Panc1 (cell line): Measurements from ENCODE around the gene STEAP2. TPM values are rescaled to one million over a fixed set of nuclear protein-coding genes. Genes with fewer than 3 reads are reported as not detected.
"Not testable (repeated sequence)": the region's sequence is repeated elsewhere in the genome, so short reads cannot be mapped to it uniquely, and the experiment has no call there.

Experiments
- ATAC-seq: fragments of 200-7000 bp; cut with Tn5 transposase; 2 replicates; pipeline ENCODE4 v1.9.1; 2020; ENCODE audit warnings: mild to moderate bottlenecking, moderate library complexity
- BruUV-seq: library from RNA; stranded (reverse); fragments of 400-500 nt; replicated peaks from 2 replicates; lab custom pipeline; 2021; lab: Mats Ljungman, UMichigan
- CTCF ChIA-PET: fragments of 300-600 bp; sonication (Branson Sonifier 250); formaldehyde crosslinking; loops from one replicate; lab custom pipeline; 2022; ENCODE audit warnings: antibody characterized with exemption; lab: Charles Lee
- POLR2A ChIA-PET: fragments of 300-600 bp; sonication (Branson Sonifier 250); formaldehyde crosslinking; loops from one replicate; lab custom pipeline; 2022; ENCODE audit warnings: antibody characterized with exemption; lab: Charles Lee
- DNase-seq: peaks from one replicate; pipeline ENCODE4 v3.0.0-alpha.2; 2010; ENCODE audit warnings: low read depth, low spot score
- H3K27ac ChIP-seq: 2 replicates; pipeline ENCODE4 v1.5.1; 2011; ENCODE audit warnings: mild to moderate bottlenecking, low read length, inconsistent platforms
- H3K27me3 ChIP-seq: fragments of 200-500 bp; sonication (Bioruptor generic); 2 replicates; pipeline ENCODE4 v1.6.0; 2014; ENCODE audit warnings: low read length, inconsistent platforms; ENCODE audit not compliant: control insufficient read depth, insufficient read depth
- H3K36me3 ChIP-seq: fragments of 200-500 bp; sonication (Bioruptor generic); 2 replicates; pipeline ENCODE4 v1.5.1; 2014; ENCODE audit warnings: inconsistent platforms, mild to moderate bottlenecking, low read length, moderate library complexity; ENCODE audit not compliant: control insufficient read depth, insufficient read depth
- H3K4me1 ChIP-seq: 2 replicates; pipeline ENCODE4 v1.5.1; 2011; ENCODE audit warnings: inconsistent platforms, mild to moderate bottlenecking, low read length, moderate library complexity; ENCODE audit not compliant: control insufficient read depth, insufficient read depth
- H3K4me3 ChIP-seq, 2 experiments: 2 replicates each; pipeline ENCODE4 v1.5.1; 2011 to 2012; ENCODE audit warnings: low read depth in 2 of 2, low read length in 2 of 2, mild to moderate bottlenecking in 2 of 2, inconsistent platforms in 1 of 2, moderate library complexity in 1 of 2
- H3K9me3 ChIP-seq: fragments of 200-500 bp; sonication (Bioruptor generic); 2 replicates; pipeline ENCODE4 v1.5.1; 2014; ENCODE audit warnings: low read depth, mild to moderate bottlenecking, inconsistent platforms, low read length, moderate library complexity; ENCODE audit not compliant: control insufficient read depth, insufficient read depth
- POLR2AphosphoS5 ChIP-seq: IDR thresholded peaks from 2 replicates; pipeline ENCODE4 v1.6.1; 2012; ENCODE audit warnings: mild to moderate bottlenecking, low read depth, low read length, moderate library complexity
- SIN3A ChIP-seq: IDR thresholded peaks from 2 replicates; pipeline ENCODE4 v1.6.1; 2012; ENCODE audit warnings: low read depth, mild to moderate bottlenecking, low read length, moderate library complexity, borderline replicate concordance; ENCODE audit not compliant: insufficient read depth
- TCF7L2 ChIP-seq: IDR thresholded peaks from 2 replicates; pipeline ENCODE4 v1.6.1; 2011; ENCODE audit warnings: mild to moderate bottlenecking, low read depth, low read length, inconsistent platforms
- in situ Hi-C: cut with HindIII; loops from 2 replicates; pipeline ENCODE4 v1.10.0; 2016; ENCODE audit warnings: low sequenced_read_pairs, low pct_unique_long_range_greater_than_20kb
- intact Hi-C: fragments of 100-400 bp; cut with micrococcal nuclease; formaldehyde crosslinking; loops from one replicate; pipeline ENCODE4 v1.10.0; 2022; ENCODE audit not compliant: unreplicated experiment
- total RNA-seq: library from RNA; stranded (reverse); gene quantifications from one replicate; pipeline ENCODE4 v1.2.1, GENCODE V29; 2021; ENCODE audit not compliant: unreplicated experiment
- TF ChIP-seq, protein P1 (sequence below), 2 experiments: IDR thresholded peaks; 2 replicates each; pipeline ENCODE4 v1.6.1; 2011 to 2012; ENCODE audit warnings: low read depth in 2 of 2, control low read depth in 1 of 2, low read length in 1 of 2, mild to moderate bottlenecking in 1 of 2, moderate library complexity in 1 of 2; ENCODE audit not compliant: insufficient read depth in 1 of 2
- TF ChIP-seq, protein P2 (sequence below): fragments of 450-650 bp; IDR thresholded peaks from 2 replicates; pipeline ENCODE4 v1.5.1; 2017; ENCODE audit warnings: mild to moderate bottlenecking

The STEAP2 gene
- total RNA-seq, 1 experiment from 2014 or later, result 4.1 TPM

DNA sequence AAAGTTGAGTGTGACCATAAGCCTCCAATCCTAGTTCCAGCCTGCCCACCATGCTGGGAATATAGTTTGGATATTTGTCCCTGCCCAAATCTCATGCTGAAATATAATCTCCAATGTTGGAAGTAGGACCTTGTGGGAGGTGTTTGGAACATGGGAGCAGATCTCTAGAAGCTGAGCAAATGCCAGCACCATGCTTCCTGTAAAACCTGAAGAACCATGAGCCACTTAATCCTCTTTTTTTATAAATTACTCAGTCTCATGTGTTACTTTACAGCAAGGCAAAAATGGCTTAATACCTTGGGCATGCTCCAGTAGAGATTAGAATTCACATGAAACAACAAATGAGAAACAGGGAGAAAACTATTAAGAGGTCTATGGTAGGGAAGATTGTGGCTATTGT, 30.1 kb upstream of the STEAP2 start:
- no TSS peak for BruUV-seq
- Histone ChIP-seq H3K4me3 (no peak overlapping the region), H3K36me3 (no peaks in the 10 kb centered on the region), H3K27me3 (no peaks in the 10 kb centered on the region), H3K4me1 (0 out of 2 replicates have a peak, but pooled peaks cover 4% of the 10 kb centered on the region), H3K9me3 (peaks cover 7% of the 10 kb centered on the region; the same call in 1 of the 2 replicates), H3K27ac (no peak overlapping the region)
- intact Hi-C loops, result no loop called here
- ATAC-seq, result no peak
- DNase-seq, result no peak
- TF ChIP-seq, protein P1, sequence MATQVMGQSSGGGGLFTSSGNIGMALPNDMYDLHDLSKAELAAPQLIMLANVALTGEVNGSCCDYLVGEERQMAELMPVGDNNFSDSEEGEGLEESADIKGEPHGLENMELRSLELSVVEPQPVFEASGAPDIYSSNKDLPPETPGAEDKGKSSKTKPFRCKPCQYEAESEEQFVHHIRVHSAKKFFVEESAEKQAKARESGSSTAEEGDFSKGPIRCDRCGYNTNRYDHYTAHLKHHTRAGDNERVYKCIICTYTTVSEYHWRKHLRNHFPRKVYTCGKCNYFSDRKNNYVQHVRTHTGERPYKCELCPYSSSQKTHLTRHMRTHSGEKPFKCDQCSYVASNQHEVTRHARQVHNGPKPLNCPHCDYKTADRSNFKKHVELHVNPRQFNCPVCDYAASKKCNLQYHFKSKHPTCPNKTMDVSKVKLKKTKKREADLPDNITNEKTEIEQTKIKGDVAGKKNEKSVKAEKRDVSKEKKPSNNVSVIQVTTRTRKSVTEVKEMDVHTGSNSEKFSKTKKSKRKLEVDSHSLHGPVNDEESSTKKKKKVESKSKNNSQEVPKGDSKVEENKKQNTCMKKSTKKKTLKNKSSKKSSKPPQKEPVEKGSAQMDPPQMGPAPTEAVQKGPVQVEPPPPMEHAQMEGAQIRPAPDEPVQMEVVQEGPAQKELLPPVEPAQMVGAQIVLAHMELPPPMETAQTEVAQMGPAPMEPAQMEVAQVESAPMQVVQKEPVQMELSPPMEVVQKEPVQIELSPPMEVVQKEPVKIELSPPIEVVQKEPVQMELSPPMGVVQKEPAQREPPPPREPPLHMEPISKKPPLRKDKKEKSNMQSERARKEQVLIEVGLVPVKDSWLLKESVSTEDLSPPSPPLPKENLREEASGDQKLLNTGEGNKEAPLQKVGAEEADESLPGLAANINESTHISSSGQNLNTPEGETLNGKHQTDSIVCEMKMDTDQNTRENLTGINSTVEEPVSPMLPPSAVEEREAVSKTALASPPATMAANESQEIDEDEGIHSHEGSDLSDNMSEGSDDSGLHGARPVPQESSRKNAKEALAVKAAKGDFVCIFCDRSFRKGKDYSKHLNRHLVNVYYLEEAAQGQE (IDR thresholded peaks at IDR 0.05; ENCODE audit: insufficient read depth in 1 of 2, low read depth in 2 of 2, low read length in 1 of 2), result no peak
- TF ChIP-seq, protein P2, sequence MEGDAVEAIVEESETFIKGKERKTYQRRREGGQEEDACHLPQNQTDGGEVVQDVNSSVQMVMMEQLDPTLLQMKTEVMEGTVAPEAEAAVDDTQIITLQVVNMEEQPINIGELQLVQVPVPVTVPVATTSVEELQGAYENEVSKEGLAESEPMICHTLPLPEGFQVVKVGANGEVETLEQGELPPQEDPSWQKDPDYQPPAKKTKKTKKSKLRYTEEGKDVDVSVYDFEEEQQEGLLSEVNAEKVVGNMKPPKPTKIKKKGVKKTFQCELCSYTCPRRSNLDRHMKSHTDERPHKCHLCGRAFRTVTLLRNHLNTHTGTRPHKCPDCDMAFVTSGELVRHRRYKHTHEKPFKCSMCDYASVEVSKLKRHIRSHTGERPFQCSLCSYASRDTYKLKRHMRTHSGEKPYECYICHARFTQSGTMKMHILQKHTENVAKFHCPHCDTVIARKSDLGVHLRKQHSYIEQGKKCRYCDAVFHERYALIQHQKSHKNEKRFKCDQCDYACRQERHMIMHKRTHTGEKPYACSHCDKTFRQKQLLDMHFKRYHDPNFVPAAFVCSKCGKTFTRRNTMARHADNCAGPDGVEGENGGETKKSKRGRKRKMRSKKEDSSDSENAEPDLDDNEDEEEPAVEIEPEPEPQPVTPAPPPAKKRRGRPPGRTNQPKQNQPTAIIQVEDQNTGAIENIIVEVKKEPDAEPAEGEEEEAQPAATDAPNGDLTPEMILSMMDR, result no peak
- TF ChIP-seq SIN3A, result no peak
- TF ChIP-seq POLR2AphosphoS5, result no peak
- no peak for TF ChIP-seq TCF7L2
- CTCF ChIA-PET, result no interaction called here
- POLR2A ChIA-PET, result no interaction called here
- in situ Hi-C loops, result no loop called here

DNA sequence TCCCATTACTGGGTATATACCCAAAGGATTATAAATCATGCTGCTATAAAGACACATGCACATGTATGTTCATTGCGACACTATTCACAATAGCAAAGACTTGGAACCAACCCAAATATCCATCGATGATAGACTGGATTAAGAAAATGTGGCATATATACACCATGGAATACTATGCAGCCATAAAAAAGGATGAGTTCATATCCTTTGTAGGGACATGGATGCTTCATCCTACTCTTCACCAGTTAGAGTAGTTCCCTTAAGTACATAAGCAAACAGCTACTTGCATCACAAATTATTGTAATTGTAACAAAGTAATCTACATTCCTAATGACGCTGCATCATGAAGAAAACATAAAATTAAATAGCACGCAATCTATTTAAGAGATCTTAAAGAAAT, 25.2 kb upstream of the STEAP2 start:
- POLR2A ChIA-PET, result interaction anchor here (0.6 kb wide), 1 partner anchor 28 kb away, joined by 3 read pairs; no protein-coding TSS in a partner anchor
- BruUV-seq, CTCF ChIA-PET: not testable (repeated sequence)

DNA sequence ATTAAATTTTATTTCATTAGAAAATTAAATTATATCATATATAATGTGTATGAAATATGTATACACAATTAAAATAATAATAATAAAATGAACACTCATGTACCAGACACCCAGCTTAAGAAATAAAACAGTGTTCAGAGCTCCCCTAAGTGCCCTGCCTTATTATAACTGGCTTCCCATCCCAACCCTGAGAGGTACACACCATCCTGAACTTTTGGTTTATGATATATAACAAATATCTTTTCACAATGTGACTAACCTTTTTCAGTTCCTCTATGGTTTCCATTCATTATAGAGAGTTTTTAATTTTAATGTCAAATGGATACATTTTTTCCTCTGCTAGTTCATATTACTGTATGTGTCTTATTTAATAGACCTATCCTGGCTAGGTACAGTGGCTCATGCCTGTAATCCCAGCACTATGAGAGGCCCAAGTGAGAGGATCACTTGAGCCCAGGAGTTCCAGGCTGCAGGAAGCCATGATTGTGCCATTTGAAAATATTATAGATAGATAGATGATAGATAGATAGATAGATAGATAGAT, 24.0 kb upstream of the STEAP2 start:
- Histone ChIP-seq H3K36me3 (no peaks in the 10 kb centered on the region), H3K27ac (no peak overlapping the region), H3K9me3 (peaks cover 8% of the 10 kb centered on the region), H3K4me3 (no peak overlapping the region), H3K4me1 (no peaks in the 10 kb centered on the region), H3K27me3 (no peaks in the 10 kb centered on the region)
- intact Hi-C loops (no loop called here), in situ Hi-C loops (no loop called here)
- no peak for DNase-seq
- TF ChIP-seq POLR2AphosphoS5 (no peak), TCF7L2 (no peak), SIN3A (no peak)
- TF ChIP-seq, protein P2, result no peak
- TF ChIP-seq, protein P1 (IDR thresholded peaks at IDR 0.05; ENCODE audit: insufficient read depth in 1 of 2, low read depth in 2 of 2, low read length in 1 of 2), result no peak
- no TSS peak for BruUV-seq
- ATAC-seq, result no peak
- ChIA-PET CTCF (no interaction called here), POLR2A (no interaction called here)

More for the DNA sequence above, 25.2 kb upstream of the STEAP2 start:
- H3K9me3 ChIP-seq, DNase-seq, in situ Hi-C loops, H3K4me1 ChIP-seq, H3K27me3 ChIP-seq, H3K4me3 ChIP-seq, ATAC-seq, H3K27ac ChIP-seq, H3K36me3 ChIP-seq, intact Hi-C loops: not testable (repeated sequence)
